Tibial nerve (tissue), 4 donors: ENCODE results near the gene FAM20A. TPM values are rescaled to one million over a fixed set of nuclear protein-coding genes. Genes with fewer than 3 reads are reported as not detected.

Source experiments
- DNase-seq, 2 donors: peaks; one replicate each; pipeline ENCODE4 v3.0.0-alpha.2; 2019; ENCODE audit warnings: low spot score in 2 of 2
- H3K27ac ChIP-seq, 4 donors: fragments of 200-600 bp; sonication (generic) in 3 of 4; one replicate each; pipeline ENCODE4 v1.5.1; 2017 to 2019; ENCODE audit warnings: mild to moderate bottlenecking in 1 of 4
- H3K27me3 ChIP-seq, 2 donors: fragments of 200-600 bp; sonication (generic) in 1 of 2; one replicate each; pipeline versions ENCODE4 v1.5.1 to v1.6.0; 2017 to 2019
- H3K36me3 ChIP-seq, 3 donors: fragments of 200-600 bp; sonication (generic); one replicate each; pipeline ENCODE4 v1.5.1; 2018 to 2019
- H3K4me1 ChIP-seq, 4 donors: fragments of 200-600 bp; sonication (generic) in 3 of 4; one replicate each; pipeline ENCODE4 v1.5.1; 2017 to 2019
- H3K4me3 ChIP-seq, 4 donors: fragments of 200-600 bp; sonication (generic) in 3 of 4; one replicate each; pipeline ENCODE4 v1.5.1; 2017 to 2019; ENCODE audit warnings: mild to moderate bottlenecking in 1 of 4, moderate library complexity in 1 of 4
- H3K9me3 ChIP-seq, 4 donors: fragments of 200-600 bp; sonication (generic) in 3 of 4; one replicate each; pipeline ENCODE4 v1.5.1; 2017 to 2019
- EP300 ChIP-seq, 2 donors: sonication (generic); formaldehyde crosslinking; IDR thresholded peaks; one replicate each; pipeline ENCODE4 v1.6.1; 2017; ENCODE audit warnings: antibody characterized with exemption in 2 of 2, mild to moderate bottlenecking in 1 of 2
- POLR2A ChIP-seq, 2 donors: fragments of 450-650 bp; IDR thresholded peaks; one replicate each; pipeline ENCODE4 v1.6.1; 2017; ENCODE audit warnings: antibody characterized with exemption in 2 of 2, mild to moderate bottlenecking in 2 of 2, moderate library complexity in 2 of 2
- WGBS, 2 donors: methylation state at CpG; one replicate each; pipeline ENCODE4 v1.1.5; 2018; 5-methylcytosine and 5-hydroxymethylcytosine counted together
- total RNA-seq, 4 donors: library from RNA; depleted of rRNA; stranded (reverse); fragments of >200 nt; gene quantifications; one replicate each; pipeline ENCODE4 v1.1.0, GENCODE V29; 2016
- TF ChIP-seq, protein P1 (sequence below), 5 experiments: fragments of 200-600 bp in 3 of 5; fragments of 450-650 bp in 2 of 5; sonication (generic) in 3 of 5; IDR thresholded peaks; one replicate each; pipeline ENCODE4 v1.5.1; 2016 to 2019; ENCODE audit warnings: antibody characterized with exemption in 5 of 5, mild to moderate bottlenecking in 3 of 5, moderate library complexity in 2 of 5

FAM20A gene
- total RNA-seq, 4 donors from 2014 or later, result 9.4 to 104 (median 25.7) TPM

DNA sequence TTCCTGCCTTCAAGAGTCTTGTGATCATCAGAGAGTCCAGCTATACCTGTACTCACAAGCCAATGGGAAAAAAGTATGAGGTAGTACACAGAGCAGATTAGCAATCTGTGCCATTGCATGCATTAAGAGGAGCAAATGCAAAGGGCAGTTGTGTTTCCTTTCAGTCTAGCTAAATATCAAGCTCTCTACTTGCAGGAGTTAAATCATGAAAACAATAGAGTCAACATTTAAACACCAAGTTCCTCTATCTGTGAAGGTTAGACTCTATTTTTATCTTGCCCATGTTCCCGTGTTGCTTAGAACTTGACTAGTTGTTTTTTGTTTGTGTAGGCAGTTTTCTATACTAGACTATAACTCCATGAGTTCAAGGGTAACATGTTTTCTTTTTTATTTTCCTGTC is 4.7 kb upstream of the FAM20A start:
- Histone ChIP-seq H3K27ac (no peak overlapping the region), H3K36me3 (no peaks in the 10 kb centered on the region), H3K27me3 (no peaks in the 10 kb centered on the region), H3K9me3 (peaks cover 0 to 41% (median 7%) of the 10 kb centered on the region in 4 donors), H3K4me1 (peaks cover 0 to 22% (median 3%) of the 10 kb centered on the region in 4 donors), H3K4me3 (no peak overlapping the region)
- DNase-seq, result no peak
- no peak for TF ChIP-seq POLR2A (IDR thresholded peaks at IDR 0.05)
- no peak for TF ChIP-seq EP300 (IDR thresholded peaks at IDR 0.05)
- TF ChIP-seq, protein P1, sequence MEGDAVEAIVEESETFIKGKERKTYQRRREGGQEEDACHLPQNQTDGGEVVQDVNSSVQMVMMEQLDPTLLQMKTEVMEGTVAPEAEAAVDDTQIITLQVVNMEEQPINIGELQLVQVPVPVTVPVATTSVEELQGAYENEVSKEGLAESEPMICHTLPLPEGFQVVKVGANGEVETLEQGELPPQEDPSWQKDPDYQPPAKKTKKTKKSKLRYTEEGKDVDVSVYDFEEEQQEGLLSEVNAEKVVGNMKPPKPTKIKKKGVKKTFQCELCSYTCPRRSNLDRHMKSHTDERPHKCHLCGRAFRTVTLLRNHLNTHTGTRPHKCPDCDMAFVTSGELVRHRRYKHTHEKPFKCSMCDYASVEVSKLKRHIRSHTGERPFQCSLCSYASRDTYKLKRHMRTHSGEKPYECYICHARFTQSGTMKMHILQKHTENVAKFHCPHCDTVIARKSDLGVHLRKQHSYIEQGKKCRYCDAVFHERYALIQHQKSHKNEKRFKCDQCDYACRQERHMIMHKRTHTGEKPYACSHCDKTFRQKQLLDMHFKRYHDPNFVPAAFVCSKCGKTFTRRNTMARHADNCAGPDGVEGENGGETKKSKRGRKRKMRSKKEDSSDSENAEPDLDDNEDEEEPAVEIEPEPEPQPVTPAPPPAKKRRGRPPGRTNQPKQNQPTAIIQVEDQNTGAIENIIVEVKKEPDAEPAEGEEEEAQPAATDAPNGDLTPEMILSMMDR (IDR thresholded peaks at IDR 0.05), result no peak
- WGBS, 2 donors, result 30 to 31% methylated on average over 1 of the region's 1 CpG

DNA sequence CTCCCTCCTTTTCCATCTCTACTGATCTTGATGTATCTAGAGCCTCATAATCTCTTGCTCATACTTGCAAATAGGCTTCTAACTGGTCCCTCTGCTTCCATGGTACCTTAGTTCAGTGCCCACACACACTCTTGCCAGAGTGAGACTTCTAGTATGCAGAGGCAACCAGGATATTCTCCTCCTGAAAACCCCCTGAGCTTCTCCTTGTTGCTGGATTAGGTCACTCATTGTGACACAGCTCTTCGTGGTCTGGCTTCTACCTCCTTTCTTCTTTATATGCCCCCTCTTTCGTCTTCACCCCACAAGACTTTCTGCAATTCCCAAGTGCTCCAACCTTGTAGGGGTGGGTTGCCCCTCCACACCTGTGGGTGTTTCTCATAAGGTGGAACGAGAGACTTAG is 2.5 kb upstream of the FAM20A start:
- Histone ChIP-seq H3K9me3 (peaks cover 0 to 20% (median 1%) of the 10 kb centered on the region in 4 donors), H3K27ac (peak overlapping the region in 1 of 4 donors; percentile 40), H3K4me3 (no peak overlapping the region), H3K36me3 (no peaks in the 10 kb centered on the region), H3K4me1 (peaks cover 0 to 38% (median 5%) of the 10 kb centered on the region in 4 donors), H3K27me3 (peaks cover 0 to 11% of the 10 kb centered on the region in 2 donors)
- DNase-seq, result no peak
- 90 to 93% methylated on average over 3 of the region's 3 CpGs for whole genome bisulfite sequencing, 2 donors
- TF ChIP-seq POLR2A (IDR thresholded peaks at IDR 0.05) (no peak), EP300 (IDR thresholded peaks at IDR 0.05) (no peak)
- TF ChIP-seq, protein P1 (IDR thresholded peaks at IDR 0.05), result no peak

DNA sequence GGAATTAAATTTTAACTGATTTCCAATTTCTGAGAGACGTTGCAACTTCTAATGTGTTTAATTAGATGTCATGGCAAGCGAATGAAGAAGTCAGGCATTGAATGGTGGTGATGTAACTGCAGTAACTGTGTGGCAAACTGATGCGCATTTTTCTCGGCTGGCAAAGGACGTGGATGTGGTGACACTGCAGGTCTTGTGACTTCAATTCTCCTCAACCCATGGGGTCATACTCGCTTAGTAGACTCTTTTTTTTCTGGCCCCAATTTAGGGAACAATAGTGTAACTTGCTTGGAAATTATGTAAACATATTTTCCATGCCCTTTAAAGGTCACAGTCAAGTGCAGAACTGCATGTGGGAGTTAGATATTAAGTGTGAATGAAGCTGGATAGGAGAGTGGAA is 1.9 kb upstream of the FAM20A start:
- peak in 1 of 2 donors; percentile 52 for DNase-seq
- WGBS, 2 donors, result 38 to 48% methylated on average over 6 of the region's 6 CpGs
- TF ChIP-seq, protein P1 (IDR thresholded peaks at IDR 0.05), result no peak
- TF ChIP-seq POLR2A (IDR thresholded peaks at IDR 0.05) (no peak), EP300 (IDR thresholded peaks at IDR 0.05) (peak; percentile 62 to 87)
- H3K4me1 ChIP-seq, result peaks cover 0 to 43% (median 7%) of the 10 kb centered on the region in 4 donors
- H3K9me3 ChIP-seq, result peaks cover 0 to 13% (median 0%) of the 10 kb centered on the region in 4 donors
- H3K27ac ChIP-seq, result peak overlapping the region in 2 of 4 donors; percentile 84 to 86
- H3K36me3 ChIP-seq, result no peaks in the 10 kb centered on the region
- peaks cover 0 to 11% of the 10 kb centered on the region in 2 donors for H3K27me3 ChIP-seq
- no peak overlapping the region for H3K4me3 ChIP-seq

DNA sequence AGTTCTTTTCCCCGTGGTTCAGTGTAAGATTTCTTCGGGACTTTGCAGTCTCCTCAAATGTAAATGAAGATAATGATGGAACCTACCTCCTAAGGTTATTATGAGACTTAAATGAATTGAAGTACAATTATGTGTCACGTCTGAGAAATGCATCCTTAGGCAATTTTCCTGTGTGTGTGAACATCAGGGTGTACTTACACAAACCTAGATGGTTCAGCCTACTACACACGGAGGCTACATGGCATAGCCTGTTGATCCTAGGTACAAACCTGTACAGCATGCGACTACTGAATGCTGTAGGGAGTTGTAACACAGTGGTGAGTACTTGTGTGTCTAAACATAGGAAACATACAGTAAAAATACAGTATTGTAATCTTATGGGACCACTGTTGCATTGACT is 1.1 kb upstream of the FAM20A start:
- no peak for DNase-seq
- Histone ChIP-seq H3K27ac (peak overlapping the region in 2 of 4 donors; percentile 84 to 86), H3K4me3 (no peak overlapping the region), H3K27me3 (peaks cover 0 to 11% of the 10 kb centered on the region in 2 donors), H3K36me3 (no peaks in the 10 kb centered on the region), H3K4me1 (peaks cover 0 to 48% (median 7%) of the 10 kb centered on the region in 4 donors), H3K9me3 (peaks cover 0 to 6% (median 0%) of the 10 kb centered on the region in 4 donors)
- TF ChIP-seq EP300 (IDR thresholded peaks at IDR 0.05) (no peak), POLR2A (IDR thresholded peaks at IDR 0.05) (no peak)
- TF ChIP-seq, protein P1 (IDR thresholded peaks at IDR 0.05), result no peak
- WGBS, 2 donors, result 67 to 70% methylated on average over 5 of the region's 5 CpGs

DNA sequence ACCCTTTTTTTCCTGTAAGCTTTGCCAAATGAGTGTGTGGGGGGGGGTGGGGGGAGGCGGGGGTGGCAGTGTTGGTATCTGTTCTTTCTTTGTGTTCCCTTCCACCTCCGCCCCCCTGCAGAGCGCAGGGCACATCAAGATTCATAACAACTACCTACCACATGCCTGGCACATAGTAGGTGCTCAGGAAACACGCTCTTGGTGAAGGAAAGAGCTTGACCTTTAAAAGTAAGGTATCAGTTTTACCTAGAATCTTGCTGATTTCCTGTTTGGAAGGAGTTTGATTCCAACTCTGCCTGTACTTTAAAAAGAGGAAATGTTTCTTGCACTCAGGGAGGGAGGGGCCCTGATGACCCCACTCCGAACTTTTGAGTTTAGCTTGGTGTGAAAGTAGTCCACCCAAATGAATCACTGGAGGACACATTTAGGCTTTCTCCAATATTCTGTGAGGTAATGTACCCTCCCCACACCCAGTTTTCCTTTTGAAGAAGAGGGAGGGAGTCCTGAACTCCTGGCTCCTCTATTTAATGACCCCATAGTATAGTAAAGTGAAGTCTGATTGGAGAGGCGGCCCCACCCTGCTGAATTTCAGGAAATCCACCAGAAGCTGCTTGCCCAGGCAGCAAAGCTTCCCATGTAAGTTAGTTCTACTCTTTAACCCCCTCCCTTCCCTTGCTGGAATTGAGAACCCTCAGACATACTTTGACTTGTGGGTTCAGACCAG is 560 bp upstream of the FAM20A start:
- no peak for DNase-seq
- peak overlapping the region in 3 of 4 donors; percentile 53 to 82 (median 79) for H3K4me3 ChIP-seq
- H3K4me1 ChIP-seq, result peaks cover 0 to 54% (median 7%) of the 10 kb centered on the region in 4 donors
- WGBS, 2 donors, result 45% methylated on average over 6 of the region's 6 CpGs
- peak overlapping the region in 3 of 4 donors; percentile 36 to 86 (median 84) for H3K27ac ChIP-seq
- TF ChIP-seq POLR2A (IDR thresholded peaks at IDR 0.05), result no peak
- TF ChIP-seq, protein P1 (IDR thresholded peaks at IDR 0.05), result no peak
- no peak for TF ChIP-seq EP300 (IDR thresholded peaks at IDR 0.05)
- peaks cover 0 to 11% of the 10 kb centered on the region in 2 donors for H3K27me3 ChIP-seq
- H3K9me3 ChIP-seq, result peaks cover 0 to under 1% (median 0%) of the 10 kb centered on the region in 4 donors
- H3K36me3 ChIP-seq, result no peaks in the 10 kb centered on the region
